Measurements from ENCODE around the gene CBFB. TPM values are rescaled to one million over a fixed set of nuclear protein-coding genes. Genes with fewer than 3 reads are reported as not detected.
A peak's percentile ranks its signal among the peaks of the same experiment; 100 is the strongest.

CBFB gene
- total and polyA plus RNA-seq, 10 donors: 22.7 to 80.4 (median 58.4) TPM

DNA sequence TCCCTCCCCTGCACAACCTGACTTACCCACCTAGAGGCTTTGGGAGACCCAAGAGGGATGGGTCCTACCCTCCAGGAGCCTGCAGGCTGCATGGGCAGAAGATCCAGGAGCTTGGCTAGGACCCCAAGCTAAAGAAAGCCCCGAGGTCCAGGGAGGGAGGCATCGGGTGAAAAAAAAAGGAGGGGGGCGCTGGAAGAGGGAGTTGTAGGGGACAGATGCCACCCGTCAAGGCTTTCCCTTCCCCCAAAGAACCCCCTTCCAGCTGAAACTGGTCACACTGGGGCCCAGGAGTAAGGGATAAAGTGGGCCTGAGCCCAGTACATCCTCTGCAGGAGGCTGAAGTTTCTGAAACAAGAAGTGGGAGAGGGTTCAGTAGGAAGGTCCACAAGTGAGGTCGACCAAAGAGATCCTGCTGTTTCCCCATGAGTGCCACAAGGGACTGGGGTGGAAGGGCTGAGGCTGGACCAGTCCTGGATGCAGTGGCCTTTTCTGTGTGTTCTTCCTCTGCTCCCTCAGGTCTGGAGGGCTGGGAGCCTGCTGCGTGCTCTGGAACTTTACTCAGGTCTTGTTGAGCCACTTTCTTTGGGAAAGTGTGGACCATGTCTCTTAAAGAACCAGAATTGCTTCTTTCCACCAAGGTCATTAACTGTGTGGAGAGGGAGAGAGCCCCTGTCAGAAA, 14.2 kb upstream of the CBFB start:
- 47 to 60% (median 57%) methylated on average over 6 of the region's 6 CpGs for WGBS, 5 donors
- intact Hi-C loops (cut with DNase I; ENCODE audit: low total_unique reads): no loop called here
- Histone ChIP-seq H3K4me1 (peaks cover 5 to 26% (median 18%) of the 10 kb centered on the region in 6 donors), H3K27me3 (replicated peaks in 1 of 7) (peaks cover 0 to 33% (median 8%) of the 10 kb centered on the region in 7 donors), H3K27ac (peak overlapping the region in 7 of 8 donors; percentile 51 to 76 (median 68)), H3K36me3 (no peaks in the 10 kb centered on the region), H3K9me3 (no peaks in the 10 kb centered on the region), H3K4me3 (peak overlapping the region in 6 of 8 donors; percentile 45 to 80 (median 56))
- no peak for TF ChIP-seq POLR2A (IDR thresholded peaks at IDR 0.05)
- no peak for TF ChIP-seq CTCF (IDR thresholded peaks at IDR 0.05 in 8 of 11, conservative IDR thresholded peaks at IDR 0.05 in 3 of 11)
- no peak for TF ChIP-seq POLR2AphosphoS5 (IDR thresholded peaks at IDR 0.05)
- DNase-seq: peak; percentile 20

DNA sequence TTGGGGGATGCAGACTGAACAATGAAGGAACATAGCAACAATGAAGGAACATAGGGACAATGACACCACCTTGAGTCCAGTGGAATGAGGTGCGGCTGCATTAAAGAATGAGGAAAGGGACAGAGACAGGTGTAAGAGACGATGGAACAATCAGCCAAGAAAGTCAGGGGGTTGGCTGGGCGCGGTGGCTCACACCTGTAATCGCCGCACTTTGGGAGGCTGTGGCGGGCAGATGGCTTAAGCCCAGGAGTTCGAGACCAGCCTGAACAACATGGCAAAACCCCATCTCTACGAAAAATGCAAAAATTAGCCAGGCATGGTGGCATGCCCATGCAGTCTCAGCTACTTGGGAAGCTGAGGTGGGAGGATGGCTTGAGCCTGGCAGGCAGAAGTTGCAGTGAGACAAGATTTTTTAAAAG, 13.6 kb upstream of the CBFB start:
- H3K27me3 ChIP-seq (replicated peaks in 1 of 7): peaks cover 0 to 33% (median 8%) of the 10 kb centered on the region in 7 donors
- no peak for TF ChIP-seq POLR2A (IDR thresholded peaks at IDR 0.05)
- TF ChIP-seq CTCF (IDR thresholded peaks at IDR 0.05 in 8 of 11, conservative IDR thresholded peaks at IDR 0.05 in 3 of 11): no peak
- no peak for TF ChIP-seq POLR2AphosphoS5 (IDR thresholded peaks at IDR 0.05)
- H3K36me3 ChIP-seq: no peaks in the 10 kb centered on the region
- H3K4me1 ChIP-seq: peaks cover 5 to 26% (median 18%) of the 10 kb centered on the region in 6 donors
- 94 to 98% (median 97%) methylated on average over 9 of the region's 9 CpGs for WGBS, 5 donors
- no peak overlapping the region for H3K4me3 ChIP-seq
- peak; percentile 38 for DNase-seq
- intact Hi-C loops (cut with DNase I; ENCODE audit: low total_unique reads): no loop called here
- H3K27ac ChIP-seq: no peak overlapping the region
- no peaks in the 10 kb centered on the region for H3K9me3 ChIP-seq

DNA sequence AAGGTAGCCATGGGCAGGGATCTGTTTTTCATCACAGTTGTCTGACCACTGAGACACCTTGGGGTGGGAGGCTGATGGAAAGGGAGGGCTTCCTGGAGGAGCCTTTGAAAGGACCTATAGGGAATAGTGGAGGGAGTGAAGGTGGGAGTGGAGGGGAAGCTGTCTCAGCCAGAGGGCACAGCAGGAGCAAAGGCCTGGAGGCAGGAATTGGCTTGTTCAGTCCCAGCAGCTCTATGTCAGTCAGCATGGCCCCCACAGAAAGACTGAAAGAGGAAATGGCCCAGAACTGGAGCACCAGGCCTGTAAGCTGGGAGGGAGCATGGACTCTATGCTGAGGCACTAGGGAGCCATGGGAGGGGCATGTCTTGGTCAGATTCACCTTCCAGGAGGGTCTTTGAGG, 12.8 kb upstream of the CBFB start:
- TF ChIP-seq POLR2AphosphoS5 (IDR thresholded peaks at IDR 0.05) (no peak), POLR2A (IDR thresholded peaks at IDR 0.05) (no peak), CTCF (IDR thresholded peaks at IDR 0.05 in 8 of 11, conservative IDR thresholded peaks at IDR 0.05 in 3 of 11) (no peak)
- peak; percentile 41 for DNase-seq
- Histone ChIP-seq H3K27me3 (replicated peaks in 1 of 7) (peaks cover 0 to 33% (median 8%) of the 10 kb centered on the region in 7 donors), H3K4me3 (no peak overlapping the region), H3K36me3 (no peaks in the 10 kb centered on the region), H3K27ac (no peak overlapping the region), H3K9me3 (no peaks in the 10 kb centered on the region), H3K4me1 (peaks cover 5 to 26% (median 18%) of the 10 kb centered on the region in 6 donors)
- intact Hi-C loops (cut with DNase I; ENCODE audit: low total_unique reads): no loop called here

DNA sequence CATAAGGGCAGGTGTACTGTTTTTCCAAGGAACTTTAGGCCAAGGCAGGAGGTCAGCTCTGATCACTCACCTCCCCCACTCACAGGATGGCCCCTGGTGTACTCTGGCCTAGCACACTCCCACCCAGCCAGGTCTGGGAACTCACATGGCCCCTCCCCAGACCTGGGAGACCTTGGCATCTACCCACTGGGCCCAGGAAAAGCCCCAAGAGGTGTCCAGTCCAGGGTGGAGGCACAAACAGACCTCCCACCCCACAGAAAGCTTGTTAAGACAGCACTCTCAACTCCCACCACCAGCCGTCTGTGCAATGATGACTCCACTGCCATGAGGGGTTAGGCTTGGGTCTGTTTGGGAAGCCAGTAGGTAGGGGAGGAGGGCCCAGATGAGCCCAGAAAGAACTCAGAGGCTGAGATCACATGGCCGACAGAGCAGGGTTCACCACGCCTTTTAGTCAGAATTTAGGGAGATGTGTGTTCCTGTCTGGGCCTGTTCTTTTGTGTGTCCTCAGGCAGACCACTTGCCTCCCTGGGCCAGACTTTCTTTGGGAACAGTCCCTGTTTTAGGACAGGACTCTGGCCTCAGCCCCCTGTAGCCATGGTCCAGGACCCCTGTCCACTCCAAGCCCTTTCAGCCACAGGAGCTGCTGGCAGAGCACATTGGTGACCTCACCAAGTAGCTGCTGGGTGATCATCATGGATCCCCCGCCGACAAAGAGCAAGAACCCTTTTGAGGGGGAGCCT, 12.1 kb upstream of the CBFB start:
- WGBS, 5 donors: 81 to 95% (median 87%) methylated on average over 5 of the region's 5 CpGs
- peaks cover 0 to 33% (median 8%) of the 10 kb centered on the region in 7 donors for H3K27me3 ChIP-seq (replicated peaks in 1 of 7)
- DNase-seq: peak; percentile 44
- no peaks in the 10 kb centered on the region for H3K36me3 ChIP-seq
- intact Hi-C loops (cut with DNase I; ENCODE audit: low total_unique reads): no loop called here
- TF ChIP-seq POLR2A (IDR thresholded peaks at IDR 0.05): no peak
- no peak for TF ChIP-seq POLR2AphosphoS5 (IDR thresholded peaks at IDR 0.05)
- TF ChIP-seq CTCF (IDR thresholded peaks at IDR 0.05 in 8 of 11, conservative IDR thresholded peaks at IDR 0.05 in 3 of 11): no peak
- no peak overlapping the region for H3K27ac ChIP-seq
- no peaks in the 10 kb centered on the region for H3K9me3 ChIP-seq
- peaks cover 5 to 26% (median 18%) of the 10 kb centered on the region in 6 donors for H3K4me1 ChIP-seq
- H3K4me3 ChIP-seq: no peak overlapping the region
